NCI-H524 treated with DMSO at 0.1 percent for 48 hours (cell line): Measurements from ENCODE around the gene CCDC116.

Source experiments
- DNase-seq: peaks from one replicate; lab custom pipeline; 2025; lab: John Stamatoyannopoulos, UW

The CCDC116 gene

DNA sequence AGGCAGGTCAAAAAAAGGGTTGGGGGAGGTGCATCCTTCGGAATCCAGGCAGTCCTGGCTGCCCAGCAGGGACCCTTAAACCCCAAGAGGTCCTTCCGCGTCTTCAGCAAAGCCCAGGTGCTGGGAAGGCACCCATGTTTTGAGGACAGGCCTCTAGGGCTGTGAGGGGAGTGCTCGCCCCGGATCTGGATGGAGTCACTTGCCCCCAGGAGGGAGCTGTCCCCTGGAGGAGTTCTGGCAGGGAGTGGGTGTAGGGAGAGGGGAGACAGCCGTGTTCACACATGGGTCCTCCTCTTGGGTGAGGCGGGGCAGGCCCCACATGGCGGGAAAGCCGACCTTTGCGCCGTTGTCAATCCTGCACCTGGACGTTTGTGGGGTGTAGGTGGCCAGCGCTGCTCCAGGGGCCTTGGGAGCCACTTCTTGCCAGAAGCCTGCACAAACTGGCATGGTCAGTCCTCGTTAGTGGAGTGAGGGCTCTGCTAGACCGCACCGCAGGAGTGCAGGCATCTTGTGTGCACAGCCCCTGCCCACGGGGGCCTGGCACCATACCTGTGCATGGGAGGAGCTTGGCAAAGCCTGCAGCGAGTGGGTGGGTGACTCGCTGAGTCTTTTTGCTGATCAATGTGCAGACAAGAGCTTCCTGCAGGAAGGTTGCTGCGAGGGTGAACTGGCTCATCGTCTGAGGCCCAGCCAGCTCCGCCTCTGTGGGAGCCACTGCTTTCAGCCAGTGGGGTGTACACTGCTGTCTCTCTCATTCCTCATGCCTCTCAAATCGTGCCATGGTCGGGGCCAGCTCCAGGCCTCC is 49.2 kb downstream of the CCDC116 start:
- no peak for DNase-seq

DNA sequence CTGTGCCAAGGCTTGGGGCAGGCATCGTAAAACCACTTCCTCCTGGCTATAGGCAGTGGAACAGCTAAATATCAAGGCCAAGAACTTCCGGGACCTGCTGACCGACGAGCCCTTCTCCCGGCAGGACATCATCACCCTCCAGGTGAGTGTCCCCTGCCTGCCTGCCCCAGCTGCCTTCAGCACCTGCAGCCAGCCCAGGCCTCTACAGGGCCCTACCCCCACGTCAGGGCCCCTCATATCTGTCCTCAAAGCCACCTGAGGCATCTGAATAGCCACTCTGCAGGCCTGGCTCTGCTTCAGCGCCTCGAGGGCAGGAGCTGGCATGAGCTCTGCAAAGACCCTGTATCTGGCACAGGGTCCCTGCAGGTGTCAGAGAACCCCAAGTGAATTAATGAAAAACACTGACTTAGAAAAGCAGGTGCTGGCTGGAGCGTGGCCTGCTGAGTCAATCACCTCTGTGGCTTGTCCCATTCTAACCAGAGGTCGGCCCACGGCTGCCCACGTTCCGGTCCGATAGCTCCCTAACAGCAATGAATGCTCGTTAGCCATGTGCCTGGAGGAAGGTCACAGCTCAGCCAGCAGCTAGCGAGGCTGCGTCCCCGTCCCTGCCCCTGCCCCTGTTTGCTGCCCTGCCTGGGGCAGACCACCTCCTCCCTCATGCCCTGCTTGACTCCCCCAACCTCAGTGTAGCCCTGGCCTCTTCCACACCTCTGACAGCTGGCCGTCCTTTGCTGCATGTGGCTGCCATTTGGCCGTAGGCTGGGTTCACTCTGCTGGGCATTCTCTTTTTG is 50.0 kb downstream of the CCDC116 start:
- DNase-seq = no peak

DNA sequence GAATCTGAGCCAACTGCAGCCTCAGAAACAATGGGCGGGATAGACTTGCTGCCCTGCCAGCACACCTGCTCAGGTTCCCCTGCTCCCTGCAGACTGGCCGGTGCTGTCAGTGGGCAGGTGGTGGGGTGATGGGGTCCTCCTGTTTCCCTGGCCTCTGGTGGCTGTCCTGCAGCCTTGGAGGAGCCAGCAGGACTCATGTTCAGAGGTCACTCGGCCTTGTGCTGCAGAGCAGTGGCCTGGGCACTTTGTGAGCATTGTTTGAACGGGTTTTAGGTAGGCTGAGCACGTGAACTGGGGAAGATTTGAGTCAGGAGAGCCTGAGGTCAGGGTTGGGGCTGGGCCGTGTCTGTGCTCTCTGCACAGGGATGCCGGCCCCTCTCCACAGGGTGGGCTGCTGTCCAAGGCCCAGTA is 50.8 kb downstream of the CCDC116 start:
- DNase-seq = no peak

DNA sequence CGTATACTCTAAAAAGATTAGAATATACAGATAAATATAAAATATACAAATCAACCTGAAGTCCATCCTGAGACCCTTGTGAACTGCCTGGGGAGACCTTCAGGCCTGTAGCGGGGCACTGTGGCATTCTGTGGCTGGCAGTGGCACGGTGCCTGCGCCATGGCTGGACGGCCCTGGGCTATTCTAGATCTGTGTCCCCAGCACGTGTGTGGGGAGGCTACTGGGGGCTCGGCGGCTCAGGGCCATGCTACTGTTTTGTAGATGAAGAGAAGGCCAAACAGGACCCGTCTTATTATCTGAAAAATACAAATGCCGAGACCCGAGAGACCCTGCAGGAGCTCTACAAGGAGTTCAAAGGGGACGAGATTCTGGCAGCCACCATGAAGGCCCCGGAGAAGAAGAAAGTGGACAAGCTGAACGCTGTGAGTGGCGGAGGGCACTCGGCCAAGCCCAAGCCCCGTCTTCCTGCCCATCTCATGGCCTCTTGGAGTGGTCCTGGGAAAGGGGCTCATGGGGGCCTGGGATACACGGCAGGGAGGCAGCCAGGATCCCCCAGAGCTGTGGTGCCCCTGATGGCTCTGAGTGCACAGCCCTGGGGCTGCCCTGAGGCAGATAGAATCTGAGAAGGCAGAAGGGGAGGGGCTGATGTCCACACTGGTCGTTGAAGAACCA is 52.1 kb downstream of the CCDC116 start:
- no peak for DNase-seq

DNA sequence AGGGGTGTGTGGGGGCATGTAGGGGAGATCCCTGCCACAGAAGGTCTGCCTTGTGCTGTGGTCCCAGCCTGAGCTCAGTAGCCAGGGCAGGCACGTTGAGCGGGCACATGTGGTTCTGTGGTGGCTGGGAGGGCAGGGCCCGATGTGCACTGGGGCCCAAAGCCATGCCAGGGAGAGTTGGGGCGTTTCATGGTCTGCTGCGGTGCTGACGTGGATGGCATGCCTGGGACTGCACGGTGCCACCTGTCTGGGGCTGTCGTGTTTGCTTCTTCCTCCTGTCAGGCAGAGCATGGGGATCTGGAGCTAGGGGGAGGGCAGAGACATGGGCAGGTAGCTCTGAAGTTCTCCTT is 52.6 kb downstream of the CCDC116 start:
- no peak for DNase-seq

DNA sequence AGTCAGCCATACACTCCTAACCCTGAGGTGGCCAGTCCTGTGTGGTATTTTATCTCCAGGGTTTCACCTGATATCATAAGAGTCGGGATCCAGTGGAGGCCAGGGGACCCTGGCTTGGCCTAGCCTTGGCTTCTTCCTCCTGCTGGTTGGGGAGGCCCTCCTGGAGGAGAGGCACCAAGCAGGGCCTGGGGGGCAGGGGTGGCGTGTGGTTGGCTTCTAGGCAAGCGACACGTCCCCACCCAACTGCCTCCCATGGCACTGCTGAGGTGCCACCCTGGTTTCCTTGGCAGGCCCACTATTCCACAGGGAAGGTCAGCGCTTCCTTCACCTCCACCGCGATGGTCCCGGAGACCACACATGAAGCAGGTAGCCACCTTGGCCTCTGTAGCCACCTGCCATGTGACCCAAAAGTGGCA is 53.6 kb downstream of the CCDC116 start:
- DNase-seq = no peak
